Neural progenitor cell (in vitro differentiated cells): ENCODE data around the gene PLEKHA7. TPM values are rescaled to one million over a fixed set of nuclear protein-coding genes. Genes with fewer than 3 reads are reported as not detected.

Experiments used
- DNase-seq: peaks from one replicate; pipeline ENCODE4 v3.0.0-alpha.2; 2016; ENCODE audit warnings: low spot score
- H2AFZ ChIP-seq: fragments of 200-600 bp; sonication (generic); replicated peaks from 2 replicates; pipeline ENCODE4 v1.6.1; 2016; ENCODE audit warnings: antibody characterized with exemption
- H3F3A ChIP-seq: fragments of 200-600 bp; sonication (generic); 2 replicates; pipeline ENCODE4 v1.6.1; 2016; ENCODE audit warnings: antibody characterized with exemption, low read depth
- H3K27ac ChIP-seq: fragments of 200-600 bp; sonication (generic); 2 replicates; pipeline ENCODE4 v1.5.1; 2016; ENCODE audit warnings: mild to moderate bottlenecking
- H3K27me3 ChIP-seq: fragments of 200-600 bp; sonication (generic); 2 replicates; pipeline ENCODE4 v1.6.1; 2016; ENCODE audit warnings: mild to moderate bottlenecking, moderate library complexity
- H3K36me3 ChIP-seq: fragments of 200-600 bp; sonication (generic); 2 replicates; pipeline ENCODE4 v1.5.1; 2016
- H3K4me1 ChIP-seq: fragments of 200-600 bp; sonication (generic); 2 replicates; pipeline ENCODE4 v1.6.1; 2016; ENCODE audit warnings: mixed run types
- H3K4me2 ChIP-seq: fragments of 200-600 bp; sonication (generic); 2 replicates; pipeline ENCODE4 v1.6.1; 2016
- H3K4me3 ChIP-seq: fragments of 200-600 bp; sonication (generic); 2 replicates; pipeline ENCODE4 v1.5.1; 2016
- H3K79me2 ChIP-seq: fragments of 200-600 bp; sonication (generic); 2 replicates; pipeline ENCODE4 v1.6.1; 2016; ENCODE audit warnings: low read depth
- H3K9ac ChIP-seq: fragments of 200-600 bp; sonication (generic); 2 replicates; pipeline ENCODE4 v1.6.1; 2016
- H3K9me3 ChIP-seq: fragments of 200-600 bp; sonication (generic); 2 replicates; pipeline ENCODE4 v1.5.1; 2016; ENCODE audit warnings: low read depth
- H4K20me1 ChIP-seq: fragments of 200-600 bp; sonication (generic); 2 replicates; pipeline ENCODE4 v1.6.1; 2016; ENCODE audit warnings: low read depth
- H3K27ac Mint-ChIP-seq: 3 replicates; pipeline ENCODE4 v1.8.0; 2021; ENCODE audit warnings: mixed read lengths
- H3K27me3 Mint-ChIP-seq: 2 replicates; pipeline ENCODE4 v1.8.0; 2022; ENCODE audit warnings: low read depth, mild to moderate bottlenecking, inconsistent platforms, moderate library complexity, mixed read lengths; ENCODE audit not compliant: insufficient read depth
- H3K36me3 Mint-ChIP-seq: 3 replicates; pipeline ENCODE4 v1.8.0; 2021; ENCODE audit warnings: mixed read lengths
- H3K4me1 Mint-ChIP-seq: 3 replicates; pipeline ENCODE4 v1.8.0; 2021; ENCODE audit warnings: mixed read lengths
- H3K4me3 Mint-ChIP-seq: 3 replicates; pipeline ENCODE4 v1.8.0; 2021; ENCODE audit warnings: mild to moderate bottlenecking, moderate library complexity, mixed read lengths
- H3K9me3 Mint-ChIP-seq: 3 replicates; pipeline ENCODE4 v1.8.0; 2020; ENCODE audit warnings: mixed read lengths
- EZH2 ChIP-seq: fragments of 200-600 bp; sonication (generic); IDR thresholded peaks from 2 replicates; pipeline ENCODE4 v1.6.1; 2017; ENCODE audit warnings: antibody characterized with exemption, mild to moderate bottlenecking, moderate library complexity
- EZH2phosphoT487 ChIP-seq: fragments of 200-600 bp; sonication (generic); IDR thresholded peaks from 2 replicates; pipeline ENCODE4 v1.6.1; 2017; ENCODE audit warnings: antibody characterized with exemption
- total RNA-seq: library from RNA; depleted of rRNA; stranded (reverse); fragments of >200 nt; gene quantifications from 2 replicates; pipeline ENCODE4 v1.2.3, GENCODE V29; 2015; ENCODE audit warnings: low replicate concordance
- TF ChIP-seq, protein P1 (sequence below): fragments of 200-600 bp; sonication (generic); IDR thresholded peaks from 2 replicates; pipeline ENCODE4 v1.5.1; 2017; ENCODE audit warnings: antibody characterized with exemption, mild to moderate bottlenecking

Gene PLEKHA7
- total RNA-seq, 1 donor from 2014 or later, result 20.3 TPM

- Mint-ChIP-seq H3K4me3 (peak overlapping the region; percentile 5), H3K36me3 (peaks cover 22% of the 10 kb centered on the region), H3K27ac (peak overlapping the region; percentile 64), H3K9me3 (no peaks in the 10 kb centered on the region), H3K27me3 (peaks cover 12% of the 10 kb centered on the region), H3K4me1 (peaks cover 61% of the 10 kb centered on the region)
- Histone ChIP-seq H3K9ac (no peak overlapping the region), H3F3A (peaks cover 20% of the 10 kb centered on the region), H3K27ac (no peak overlapping the region), H4K20me1 (peaks cover 21% of the 10 kb centered on the region), H3K79me2 (no peaks in the 10 kb centered on the region), H3K36me3 (no peaks in the 10 kb centered on the region), H3K4me3 (no peak overlapping the region), H3K4me2 (no peak overlapping the region), H3K9me3 (no peaks in the 10 kb centered on the region), H3K4me1 (peaks cover 20% of the 10 kb centered on the region), H3K27me3 (no peaks in the 10 kb centered on the region), H2AFZ (no peak overlapping the region)
- TF ChIP-seq, protein P1, sequence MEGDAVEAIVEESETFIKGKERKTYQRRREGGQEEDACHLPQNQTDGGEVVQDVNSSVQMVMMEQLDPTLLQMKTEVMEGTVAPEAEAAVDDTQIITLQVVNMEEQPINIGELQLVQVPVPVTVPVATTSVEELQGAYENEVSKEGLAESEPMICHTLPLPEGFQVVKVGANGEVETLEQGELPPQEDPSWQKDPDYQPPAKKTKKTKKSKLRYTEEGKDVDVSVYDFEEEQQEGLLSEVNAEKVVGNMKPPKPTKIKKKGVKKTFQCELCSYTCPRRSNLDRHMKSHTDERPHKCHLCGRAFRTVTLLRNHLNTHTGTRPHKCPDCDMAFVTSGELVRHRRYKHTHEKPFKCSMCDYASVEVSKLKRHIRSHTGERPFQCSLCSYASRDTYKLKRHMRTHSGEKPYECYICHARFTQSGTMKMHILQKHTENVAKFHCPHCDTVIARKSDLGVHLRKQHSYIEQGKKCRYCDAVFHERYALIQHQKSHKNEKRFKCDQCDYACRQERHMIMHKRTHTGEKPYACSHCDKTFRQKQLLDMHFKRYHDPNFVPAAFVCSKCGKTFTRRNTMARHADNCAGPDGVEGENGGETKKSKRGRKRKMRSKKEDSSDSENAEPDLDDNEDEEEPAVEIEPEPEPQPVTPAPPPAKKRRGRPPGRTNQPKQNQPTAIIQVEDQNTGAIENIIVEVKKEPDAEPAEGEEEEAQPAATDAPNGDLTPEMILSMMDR, result no peak
- DNase-seq, result no peak
Measured at GRCh38 chr11:16783321-16783801, 230.9 kb downstream of the PLEKHA7 start.

DNA sequence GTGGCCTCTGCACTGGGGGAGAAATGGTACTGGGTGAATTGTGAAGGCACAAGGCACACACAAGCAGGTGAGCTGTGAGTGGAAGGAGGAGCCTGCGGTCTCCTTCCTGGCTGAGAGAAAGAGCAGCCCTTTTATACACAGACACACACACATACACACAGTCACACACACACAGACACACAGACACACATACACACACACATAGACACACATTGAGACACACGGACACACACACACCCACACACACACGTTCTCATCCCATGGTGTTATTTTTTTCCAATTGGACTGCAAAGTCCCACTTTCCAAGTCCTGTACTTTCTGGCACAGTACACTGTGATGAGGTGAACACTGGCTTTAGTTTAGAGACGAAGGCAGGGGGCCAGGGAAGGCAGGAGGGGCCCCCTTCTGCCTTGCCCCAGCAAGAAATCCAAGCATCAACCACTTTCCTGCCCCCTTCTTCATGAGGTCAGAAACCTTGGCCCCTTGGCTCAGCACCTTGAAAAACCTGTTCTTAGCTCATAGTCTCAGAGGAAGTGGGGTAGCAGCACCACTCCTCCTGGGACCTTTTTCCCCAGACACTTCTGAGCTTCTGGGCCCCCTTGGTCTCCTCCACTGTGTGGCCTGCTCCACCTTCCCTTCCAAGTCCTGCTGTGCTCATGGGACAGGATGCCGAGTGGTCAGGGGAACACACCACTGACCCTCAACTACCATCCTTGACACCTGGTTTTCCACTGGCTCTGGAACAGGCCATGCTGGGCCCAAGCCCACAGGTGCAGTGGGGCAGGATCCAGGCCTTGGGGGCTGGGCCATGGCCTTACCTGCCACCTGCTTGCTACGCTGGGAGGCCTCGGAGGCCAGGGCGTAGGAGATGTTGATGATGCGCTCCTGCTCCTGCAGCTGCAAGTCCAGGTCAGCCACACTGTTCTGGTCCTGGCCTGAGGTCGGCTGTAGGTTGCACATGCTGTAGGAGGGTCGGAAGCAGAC lies 232.0 kb downstream of the PLEKHA7 start:
- Histone ChIP-seq H3K4me1 (peaks cover 23% of the 10 kb centered on the region), H3K9ac (no peak overlapping the region), H3K9me3 (no peaks in the 10 kb centered on the region), H3K79me2 (no peaks in the 10 kb centered on the region), H3K36me3 (no peaks in the 10 kb centered on the region), H4K20me1 (peaks cover 21% of the 10 kb centered on the region), H3F3A (peaks cover 20% of the 10 kb centered on the region), H3K4me3 (no peak overlapping the region), H3K27ac (no peak overlapping the region), H3K27me3 (no peaks in the 10 kb centered on the region), H3K4me2 (no peak overlapping the region), H2AFZ (no peak overlapping the region)
- H3K27ac Mint-ChIP-seq, result peak overlapping the region; percentile 23
- H3K4me1 Mint-ChIP-seq, result peaks cover 60% of the 10 kb centered on the region
- TF ChIP-seq EZH2 (no peak), EZH2phosphoT487 (no peak)
- TF ChIP-seq, protein P1, result no peak
- no peak for DNase-seq
- peaks cover 22% of the 10 kb centered on the region for H3K36me3 Mint-ChIP-seq
- peaks cover 10% of the 10 kb centered on the region for H3K27me3 Mint-ChIP-seq
- H3K9me3 Mint-ChIP-seq, result no peaks in the 10 kb centered on the region
- H3K4me3 Mint-ChIP-seq, result peak overlapping the region; percentile 52

- Histone ChIP-seq H3K27me3 (no peaks in the 10 kb centered on the region), H3K4me1 (peaks cover 29% of the 10 kb centered on the region), H3F3A (peaks cover 20% of the 10 kb centered on the region), H4K20me1 (peaks cover 21% of the 10 kb centered on the region), H3K27ac (no peak overlapping the region), H3K79me2 (no peaks in the 10 kb centered on the region), H3K4me3 (no peak overlapping the region), H3K9ac (no peak overlapping the region), H3K4me2 (no peak overlapping the region), H2AFZ (no peak overlapping the region), H3K36me3 (no peaks in the 10 kb centered on the region), H3K9me3 (no peaks in the 10 kb centered on the region)
- TF ChIP-seq EZH2 (no peak), EZH2phosphoT487 (no peak)
- TF ChIP-seq, protein P1, result no peak
- Mint-ChIP-seq H3K36me3 (peaks cover 22% of the 10 kb centered on the region), H3K27ac (peak overlapping the region; percentile 26), H3K9me3 (no peaks in the 10 kb centered on the region), H3K4me3 (peak overlapping the region; percentile 67), H3K27me3 (peaks cover 7% of the 10 kb centered on the region), H3K4me1 (peaks cover 66% of the 10 kb centered on the region)
- DNase-seq, result no peak
Measured at GRCh38 chr11:16780698-16781550, 233.3 kb downstream of the PLEKHA7 start.
